HCT116 (cell line): ENCODE results near the gene TMEM132C. TPM values are rescaled to one million over a fixed set of nuclear protein-coding genes. Genes with fewer than 3 reads are reported as not detected.

Source experiments
- ATAC-seq: fragments of 200-7000 bp; cut with Tn5 transposase; 2 replicates; pipeline ENCODE4 v1.9.1; 2020; ENCODE audit warnings: mild to moderate bottlenecking, moderate library complexity
- BruUV-seq: library from RNA; stranded (reverse); fragments of 400-500 nt; replicated peaks from 2 replicates; lab custom pipeline; 2021; lab: Mats Ljungman, UMichigan
- CTCF ChIA-PET: fragments of 300-600 bp; sonication (Branson Sonifier 250); formaldehyde crosslinking; loops from one replicate; lab custom pipeline; 2021; ENCODE audit warnings: antibody characterized with exemption; lab: Charles Lee
- POLR2A ChIA-PET: fragments of 300-600, 350-600 bp; sonication (Branson Sonifier 250); formaldehyde crosslinking; loops from one replicate; lab custom pipeline; 2021; ENCODE audit warnings: antibody characterized with exemption; lab: Charles Lee
- RAD21 ChIA-PET, 2 experiments: fragments of 300-600 bp; sonication (Branson Sonifier 250); formaldehyde crosslinking; loops; one replicate each; lab custom pipeline; 2023; ENCODE audit warnings: low total read pairs in 2 of 2; ENCODE audit not compliant: uncharacterized antibody in 2 of 2, unreplicated experiment in 2 of 2, low non-redundant PET in 1 of 2; lab: Charles Lee
- DNase-seq: peaks from one replicate; pipeline ENCODE4 v3.0.0-alpha.2; 2010; ENCODE audit warnings: low read depth, low spot score
- H2AFZ ChIP-seq: fragments of 200-600 bp; shearing (Covaris generic), sonication (generic); 2 replicates; pipeline ENCODE4 v1.6.1; 2017; ENCODE audit warnings: low read depth, mixed run types, mixed read lengths, antibody characterized with exemption, low read length; ENCODE audit not compliant: poor library complexity, severe bottlenecking
- H3K27ac ChIP-seq: 2 replicates; pipeline ENCODE4 v1.5.1; 2012; ENCODE audit warnings: low read depth, low read length
- H3K27me3 ChIP-seq: fragments of 200-600 bp; sonication (generic); 2 replicates; pipeline ENCODE4 v1.6.1; 2016; ENCODE audit warnings: mixed run types, low read length, mixed read lengths; ENCODE audit not compliant: insufficient read depth
- H3K36me3 ChIP-seq, 2 experiments: fragments of 200-500 bp in 1 of 2; fragments of 200-600 bp in 1 of 2; sonication (Bioruptor generic) in 1 of 2; sonication (generic) in 1 of 2; 2 replicates each; pipeline versions ENCODE4 v1.5.1 to v1.6.1; 2014 to 2016; ENCODE audit warnings: low read length in 2 of 2, inconsistent platforms in 1 of 2, mixed read lengths in 1 of 2, mixed run types in 1 of 2; ENCODE audit not compliant: insufficient read depth in 2 of 2, control insufficient read depth in 1 of 2
- H3K4me1 ChIP-seq, 2 experiments: fragments of 200-600 bp in 1 of 2; sonication (generic) in 1 of 2; 2 replicates each; pipeline versions ENCODE4 v1.5.1 to v1.6.1; 2012 to 2017; ENCODE audit warnings: low read length in 2 of 2, inconsistent platforms in 1 of 2, mild to moderate bottlenecking in 1 of 2, mixed read lengths in 1 of 2, mixed run types in 1 of 2, moderate library complexity in 1 of 2; ENCODE audit not compliant: insufficient read depth in 2 of 2, control insufficient read depth in 1 of 2
- H3K4me2 ChIP-seq: fragments of 200-600 bp; sonication (generic); 2 replicates; pipeline ENCODE4 v1.6.1; 2017; ENCODE audit warnings: mixed run types, low read length, mixed read lengths
- H3K4me3 ChIP-seq, 2 experiments: fragments of 200-600 bp in 1 of 2; sonication (generic) in 1 of 2; replicated peaks in 1 of 2; 2 replicates each; pipeline ENCODE4 v1.5.1; 2011 to 2016; ENCODE audit warnings: low read length in 2 of 2, control low read depth in 1 of 2, low read depth in 1 of 2, mild to moderate bottlenecking in 1 of 2, mixed read lengths in 1 of 2, mixed run types in 1 of 2
- H3K79me2 ChIP-seq: fragments of 200-600 bp; sonication (generic); 2 replicates; pipeline ENCODE4 v1.6.1; 2017; ENCODE audit warnings: mild to moderate bottlenecking, mixed run types, low read length, moderate library complexity, mixed read lengths; ENCODE audit not compliant: insufficient read depth
- H3K9ac ChIP-seq: fragments of 200-600 bp; sonication (generic); 2 replicates; pipeline ENCODE4 v1.6.1; 2016; ENCODE audit warnings: low read length, mixed read lengths
- H3K9me2 ChIP-seq: fragments of 200-600 bp; sonication (generic), shearing (Covaris generic); 2 replicates; pipeline ENCODE4 v1.6.1; 2017; ENCODE audit warnings: mixed run types, mild to moderate bottlenecking, moderate library complexity; ENCODE audit not compliant: insufficient read depth
- H3K9me3 ChIP-seq, 2 experiments: fragments of 200-500 bp in 1 of 2; fragments of 200-600 bp in 1 of 2; sonication (Bioruptor generic) in 1 of 2; sonication (generic) in 1 of 2; 2 replicates each; pipeline ENCODE4 v1.6.1; 2014 to 2017; ENCODE audit warnings: low read length in 2 of 2, mixed read lengths in 2 of 2, inconsistent platforms in 1 of 2, low read depth in 1 of 2, mild to moderate bottlenecking in 1 of 2, mixed run types in 1 of 2, moderate library complexity in 1 of 2; ENCODE audit not compliant: control insufficient read depth in 1 of 2, insufficient read depth in 1 of 2
- H4K20me1 ChIP-seq: fragments of 200-600 bp; sonication (generic), shearing (Covaris generic); 2 replicates; pipeline ENCODE4 v1.6.1; 2017; ENCODE audit warnings: mixed run types, mild to moderate bottlenecking, moderate library complexity; ENCODE audit not compliant: insufficient read depth
- CEBPB ChIP-seq: IDR thresholded peaks from 2 replicates; pipeline ENCODE4 v1.6.1; 2012; ENCODE audit warnings: low read depth
- CTCF ChIP-seq, 3 experiments: fragments of 200-600 bp in 1 of 3; sonication (generic) in 1 of 3; IDR thresholded peaks in 2 of 3; conservative IDR thresholded peaks in 1 of 3; 2 replicates each; pipeline ENCODE4 v1.5.1; 2012 to 2017; ENCODE audit warnings: low read depth in 2 of 3, low read length in 2 of 3, antibody characterized with exemption in 1 of 3, borderline replicate concordance in 1 of 3, control low read depth in 1 of 3, mild to moderate bottlenecking in 1 of 3, mixed read lengths in 1 of 3, mixed run types in 1 of 3, moderate library complexity in 1 of 3; ENCODE audit not compliant: insufficient read depth in 1 of 3
- EGR1 ChIP-seq: IDR thresholded peaks from 2 replicates; pipeline ENCODE4 v1.6.1; 2012; ENCODE audit warnings: low read depth
- ELF1 ChIP-seq: IDR thresholded peaks from 2 replicates; pipeline ENCODE4 v1.6.1; 2012; ENCODE audit warnings: low read depth, borderline replicate concordance
- EZH2phosphoT487 ChIP-seq: fragments of 200-600 bp; IDR thresholded peaks from 2 replicates; pipeline ENCODE4 v1.6.1; 2018; ENCODE audit warnings: antibody characterized with exemption, borderline replicate concordance
- FOSL1 ChIP-seq: IDR thresholded peaks from 2 replicates; pipeline ENCODE4 v1.6.1; 2012; ENCODE audit warnings: low read depth
- JUND ChIP-seq: IDR thresholded peaks from 2 replicates; pipeline ENCODE4 v1.6.1; 2012
- MAX ChIP-seq: IDR thresholded peaks from 2 replicates; pipeline ENCODE4 v1.6.1; 2012
- POLR2A ChIP-seq: IDR thresholded peaks from 2 replicates; pipeline ENCODE4 v1.7.0; 2011; ENCODE audit warnings: borderline replicate concordance; ENCODE audit not compliant: insufficient read depth, insufficient read length; ENCODE audit errors: extremely low read depth
- POLR2AphosphoS5 ChIP-seq: IDR thresholded peaks from 2 replicates; pipeline ENCODE4 v1.6.1; 2011; ENCODE audit warnings: mild to moderate bottlenecking, low read depth, low read length, moderate library complexity
- RAD21 ChIP-seq: IDR thresholded peaks from 2 replicates; pipeline ENCODE4 v1.6.1; 2012; ENCODE audit warnings: low read depth, mild to moderate bottlenecking
- REST ChIP-seq: IDR thresholded peaks from 2 replicates; pipeline ENCODE4 v1.6.1; 2012; ENCODE audit warnings: low read depth
- SIN3A ChIP-seq: IDR thresholded peaks from 2 replicates; pipeline ENCODE4 v1.6.1; 2012; ENCODE audit warnings: low read depth
- SRF ChIP-seq: IDR thresholded peaks from 2 replicates; pipeline ENCODE4 v1.6.1; 2012; ENCODE audit warnings: low read depth
- TCF7L2 ChIP-seq: IDR thresholded peaks from 2 replicates; pipeline ENCODE4 v1.7.0; 2011; ENCODE audit warnings: borderline replicate concordance, inconsistent platforms; ENCODE audit not compliant: insufficient read depth, insufficient read length; ENCODE audit errors: extremely low read depth
- YY1 ChIP-seq: IDR thresholded peaks from 2 replicates; pipeline ENCODE4 v1.6.1; 2011; ENCODE audit warnings: low read length, low read depth, moderate library complexity, mild to moderate bottlenecking; ENCODE audit not compliant: insufficient replicate concordance; ENCODE audit errors: extremely low read depth
- ZBTB33 ChIP-seq: IDR thresholded peaks from 2 replicates; pipeline ENCODE4 v1.6.1; 2011; ENCODE audit warnings: mild to moderate bottlenecking, low read length, moderate library complexity; ENCODE audit not compliant: insufficient replicate concordance; ENCODE audit errors: extremely low read depth
- ZFX ChIP-seq: fragments of 450-650 bp; IDR thresholded peaks from 2 replicates; pipeline ENCODE4 v1.6.1; 2017
- ZNF274 ChIP-seq: fragments of 200-500 bp; sonication (Bioruptor generic); IDR thresholded peaks from 2 replicates; pipeline ENCODE4 v1.6.1; 2014; ENCODE audit warnings: mild to moderate bottlenecking, low read depth, low read length, inconsistent platforms
- intact Hi-C: fragments of 100-400 bp; cut with micrococcal nuclease; formaldehyde crosslinking; loops from 2 replicates; pipeline ENCODE4 v1.10.0; 2022
- total RNA-seq: library from RNA; stranded (reverse); gene quantifications from one replicate; pipeline ENCODE4 v1.2.1, GENCODE V29; 2021; ENCODE audit not compliant: unreplicated experiment

The TMEM132C gene
- total RNA-seq, 1 experiment from 2014 or later = not detected

GRCh38 chr12:128613837-128614590 lies 347.0 kb downstream of the TMEM132C start:
- no peaks in the 10 kb centered on the region for H3K9me2 ChIP-seq
- no TSS peak for BruUV-seq
- no peak for ATAC-seq
- CTCF ChIA-PET = no interaction called here
- H3K9me3 ChIP-seq = peaks cover 5 to 18% of the 10 kb centered on the region in 2 experiments; a peak in 2 of 4 replicates
- no peaks in the 10 kb centered on the region for H3K79me2 ChIP-seq
- no peaks in the 10 kb centered on the region for H3K4me1 ChIP-seq
- POLR2A ChIA-PET = no interaction called here
- RAD21 ChIA-PET = no interaction called here
- no peak overlapping the region for H3K4me2 ChIP-seq
- H3K9ac ChIP-seq = no peak overlapping the region
- no peaks in the 10 kb centered on the region for H3K36me3 ChIP-seq
- TF ChIP-seq REST (no peak), JUND (no peak), POLR2AphosphoS5 (no peak), EGR1 (no peak), YY1 (no peak), ELF1 (no peak), EZH2phosphoT487 (no peak), TCF7L2 (no peak), CEBPB (no peak), RAD21 (no peak), SIN3A (no peak), ZBTB33 (no peak), CTCF (IDR thresholded peaks at IDR 0.05 in 2 of 3, conservative IDR thresholded peaks at IDR 0.05 in 1 of 3; ENCODE audit: borderline replicate concordance in 1 of 3, insufficient read depth in 1 of 3, low read depth in 2 of 3, low read length in 2 of 3) (no peak), ZFX (no peak), FOSL1 (no peak), SRF (no peak), MAX (no peak), POLR2A (no peak), ZNF274 (no peak)
- intact Hi-C loops = no loop called here
- no peak overlapping the region for H2AFZ ChIP-seq
- H3K27me3 ChIP-seq = no peaks in the 10 kb centered on the region
- no peak for DNase-seq
- no peaks in the 10 kb centered on the region for H4K20me1 ChIP-seq
- H3K4me3 ChIP-seq = no peak overlapping the region
- no peak overlapping the region for H3K27ac ChIP-seq
